Calu3 (cell line): Measurements from ENCODE around the gene FBXO10. TPM values are rescaled to one million over a fixed set of nuclear protein-coding genes. Genes with fewer than 3 reads are reported as not detected.
"Not testable (repeated sequence)": the region's sequence is repeated elsewhere in the genome, so short reads cannot be mapped to it uniquely, and the experiment has no call there.

Experiments used
- BruUV-seq: library from RNA; stranded (reverse); fragments of 400-500 nt; replicated peaks from 2 replicates; lab custom pipeline; 2021; lab: Mats Ljungman, UMichigan
- CTCF ChIA-PET: fragments of 300-600 bp; sonication (Branson Sonifier 250); formaldehyde crosslinking; loops from one replicate; lab custom pipeline; 2022; ENCODE audit warnings: antibody characterized with exemption; lab: Charles Lee
- DNase-seq: peaks from one replicate; pipeline ENCODE4 v3.0.0; 2022
- H3K27ac Mint-ChIP-seq: one replicate; pipeline ENCODE4 v1.8.0; 2022; ENCODE audit warnings: mixed read lengths; ENCODE audit not compliant: unreplicated experiment
- H3K27me3 Mint-ChIP-seq: one replicate; pipeline ENCODE4 v1.8.0; 2022; ENCODE audit warnings: mixed read lengths; ENCODE audit not compliant: unreplicated experiment
- H3K36me3 Mint-ChIP-seq: one replicate; pipeline ENCODE4 v1.8.0; 2022; ENCODE audit warnings: mild to moderate bottlenecking, moderate library complexity, mixed read lengths; ENCODE audit not compliant: insufficient read depth, unreplicated experiment
- H3K4me1 Mint-ChIP-seq: one replicate; pipeline ENCODE4 v1.8.0; 2022; ENCODE audit warnings: mild to moderate bottlenecking, low read depth, mixed read lengths; ENCODE audit not compliant: unreplicated experiment
- H3K4me3 Mint-ChIP-seq: one replicate; pipeline ENCODE4 v1.8.0; 2022; ENCODE audit warnings: mild to moderate bottlenecking, low read depth, moderate library complexity, mixed read lengths; ENCODE audit not compliant: unreplicated experiment
- H3K9me3 Mint-ChIP-seq: one replicate; pipeline ENCODE4 v1.8.0; 2022; ENCODE audit warnings: low read depth, mixed read lengths; ENCODE audit not compliant: unreplicated experiment
- intact Hi-C: fragments of 100-400 bp; cut with micrococcal nuclease; formaldehyde crosslinking; loops from one replicate; pipeline ENCODE4 v1.10.0; 2022; ENCODE audit not compliant: unreplicated experiment
- total RNA-seq: library from RNA; stranded (reverse); gene quantifications from 2 replicates; pipeline ENCODE4 v1.2.3, GENCODE V29; 2022
- TF ChIP-seq, protein P1 (sequence below): fragments of 200-600 bp; IDR thresholded peaks from one replicate; pipeline ENCODE4 v1.8.0; 2022; ENCODE audit warnings: antibody characterized with exemption; ENCODE audit not compliant: unreplicated experiment

The FBXO10 gene
- total RNA-seq, 1 experiment from 2014 or later: 0.94 TPM

DNA sequence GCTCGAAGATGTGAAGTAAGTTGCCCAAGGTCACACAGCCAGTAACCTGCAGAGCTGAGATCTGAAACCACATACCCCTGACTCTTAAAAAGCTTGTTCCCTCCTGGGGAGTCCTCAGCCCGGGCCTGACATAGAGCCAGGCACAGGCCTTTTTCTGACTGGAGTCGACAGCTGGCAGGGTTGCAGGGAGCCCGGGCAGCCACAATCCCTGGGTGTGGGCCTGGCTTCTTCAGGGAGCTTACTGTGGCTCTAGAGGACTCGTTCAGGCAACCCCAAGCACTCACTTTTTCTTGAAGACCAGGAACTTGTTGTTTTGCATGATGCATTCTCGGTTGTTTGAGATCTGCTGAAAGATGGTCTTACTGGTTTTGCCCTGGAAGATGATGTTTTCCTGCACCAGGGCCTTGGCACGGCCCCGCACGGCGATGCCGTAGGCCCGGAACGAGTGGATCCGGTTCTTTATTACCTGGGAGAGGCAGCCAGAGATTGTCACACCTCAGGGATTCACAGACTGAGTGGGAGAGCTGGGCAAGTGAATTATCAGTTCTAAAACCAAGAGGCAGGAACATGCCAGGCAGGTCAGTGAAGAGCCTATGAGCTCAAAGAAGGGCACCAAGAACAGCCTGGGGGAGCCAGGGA, 60.4 kb downstream of the FBXO10 start:
- CTCF ChIA-PET: no interaction called here
- no peak for DNase-seq
- H3K4me1 Mint-ChIP-seq: no peaks in the 10 kb centered on the region
- no peak overlapping the region for H3K27ac Mint-ChIP-seq
- intact Hi-C loops: no loop called here
- no peaks in the 10 kb centered on the region for H3K9me3 Mint-ChIP-seq
- no peaks in the 10 kb centered on the region for H3K36me3 Mint-ChIP-seq
- H3K4me3 Mint-ChIP-seq: no peak overlapping the region
- TF ChIP-seq, protein P1, sequence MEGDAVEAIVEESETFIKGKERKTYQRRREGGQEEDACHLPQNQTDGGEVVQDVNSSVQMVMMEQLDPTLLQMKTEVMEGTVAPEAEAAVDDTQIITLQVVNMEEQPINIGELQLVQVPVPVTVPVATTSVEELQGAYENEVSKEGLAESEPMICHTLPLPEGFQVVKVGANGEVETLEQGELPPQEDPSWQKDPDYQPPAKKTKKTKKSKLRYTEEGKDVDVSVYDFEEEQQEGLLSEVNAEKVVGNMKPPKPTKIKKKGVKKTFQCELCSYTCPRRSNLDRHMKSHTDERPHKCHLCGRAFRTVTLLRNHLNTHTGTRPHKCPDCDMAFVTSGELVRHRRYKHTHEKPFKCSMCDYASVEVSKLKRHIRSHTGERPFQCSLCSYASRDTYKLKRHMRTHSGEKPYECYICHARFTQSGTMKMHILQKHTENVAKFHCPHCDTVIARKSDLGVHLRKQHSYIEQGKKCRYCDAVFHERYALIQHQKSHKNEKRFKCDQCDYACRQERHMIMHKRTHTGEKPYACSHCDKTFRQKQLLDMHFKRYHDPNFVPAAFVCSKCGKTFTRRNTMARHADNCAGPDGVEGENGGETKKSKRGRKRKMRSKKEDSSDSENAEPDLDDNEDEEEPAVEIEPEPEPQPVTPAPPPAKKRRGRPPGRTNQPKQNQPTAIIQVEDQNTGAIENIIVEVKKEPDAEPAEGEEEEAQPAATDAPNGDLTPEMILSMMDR: no peak
- no TSS peak for BruUV-seq
- no peaks in the 10 kb centered on the region for H3K27me3 Mint-ChIP-seq

DNA sequence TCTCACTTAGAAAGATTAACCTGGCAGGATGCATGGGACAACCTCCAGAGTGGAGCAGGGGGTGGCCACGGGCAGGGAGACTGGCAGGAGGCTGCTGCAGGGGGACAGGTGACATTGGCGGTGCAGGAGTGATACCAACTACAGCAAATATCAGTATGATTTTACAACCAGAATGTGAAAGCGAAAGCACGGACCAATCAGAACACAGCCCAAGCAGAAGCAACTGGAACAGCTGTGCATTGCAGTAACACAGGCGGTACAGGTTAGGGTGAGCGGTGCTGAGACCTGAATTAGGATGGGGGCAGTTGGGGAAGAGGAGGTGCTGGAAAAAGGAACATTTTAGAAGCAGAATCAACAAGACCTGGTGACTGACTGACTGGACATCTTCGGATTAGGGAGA, 61.2 kb downstream of the FBXO10 start:
- no peaks in the 10 kb centered on the region for H3K9me3 Mint-ChIP-seq
- BruUV-seq: no TSS peak
- TF ChIP-seq, protein P1: no peak
- H3K36me3 Mint-ChIP-seq: no peaks in the 10 kb centered on the region
- no peak overlapping the region for H3K27ac Mint-ChIP-seq
- intact Hi-C loops: no loop called here
- H3K4me1 Mint-ChIP-seq: no peaks in the 10 kb centered on the region
- no peak for DNase-seq
- CTCF ChIA-PET: no interaction called here
- no peak overlapping the region for H3K4me3 Mint-ChIP-seq
- no peaks in the 10 kb centered on the region for H3K27me3 Mint-ChIP-seq

DNA sequence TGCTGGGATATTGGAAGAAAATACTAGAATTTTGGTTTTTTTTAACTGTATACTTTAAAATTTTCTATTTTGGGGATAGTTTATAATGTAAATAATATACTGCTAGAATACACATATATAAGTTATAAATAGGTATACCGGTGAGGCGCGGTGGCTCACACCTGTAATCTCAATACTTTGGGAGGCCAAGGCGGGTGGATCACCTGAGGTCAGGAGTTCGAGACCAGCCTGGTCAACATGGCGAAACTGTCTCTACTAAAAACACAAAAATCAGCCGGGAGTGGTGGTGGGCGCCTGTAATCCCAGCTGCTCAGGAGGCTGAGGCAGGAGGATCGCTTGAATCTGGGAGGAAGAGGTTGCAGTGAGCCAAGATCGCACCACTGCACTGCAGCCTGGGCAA, 61.8 kb downstream of the FBXO10 start:
- intact Hi-C loops, DNase-seq, H3K36me3 Mint-ChIP-seq, H3K4me1 Mint-ChIP-seq, CTCF ChIA-PET, BruUV-seq, H3K27me3 Mint-ChIP-seq, H3K27ac Mint-ChIP-seq, H3K4me3 Mint-ChIP-seq, H3K9me3 Mint-ChIP-seq: not testable (repeated sequence)

DNA sequence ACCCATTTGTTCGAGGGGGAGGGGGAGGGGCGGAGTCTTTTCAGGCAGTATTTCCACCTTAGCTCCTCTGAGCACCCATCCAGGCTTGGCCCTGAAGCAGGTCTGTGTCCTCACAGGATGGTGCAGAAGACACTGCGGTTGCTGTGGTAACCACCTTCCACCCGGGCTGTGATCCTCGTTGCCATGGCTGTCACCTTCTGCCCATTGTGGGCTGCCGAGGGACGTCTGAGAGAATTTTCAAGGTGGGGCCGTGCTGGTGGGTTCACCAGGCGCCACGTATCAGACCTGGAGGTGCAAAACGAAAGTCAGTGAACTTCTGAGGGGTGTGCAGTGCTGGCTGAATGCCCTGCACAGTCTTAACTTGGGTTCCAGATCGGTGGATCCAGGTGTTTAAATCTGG, 63.7 kb downstream of the FBXO10 start:
- H3K4me1 Mint-ChIP-seq: no peaks in the 10 kb centered on the region
- H3K4me3 Mint-ChIP-seq: no peak overlapping the region
- no peaks in the 10 kb centered on the region for H3K27me3 Mint-ChIP-seq
- H3K9me3 Mint-ChIP-seq: no peaks in the 10 kb centered on the region
- no TSS peak for BruUV-seq
- intact Hi-C loops: no loop called here
- DNase-seq: no peak
- no peak overlapping the region for H3K27ac Mint-ChIP-seq
- H3K36me3 Mint-ChIP-seq: peaks cover 3% of the 10 kb centered on the region
- TF ChIP-seq, protein P1: no peak
- CTCF ChIA-PET: no interaction called here
